Activated T-helper 1 cell treated with anti-CD3 and anti-CD28 coated beads, Interleukin-2, amount 50 U/mL, for 16 hours (primary cell): ENCODE results near the gene SCARF2.
"Not testable (repeated sequence)": the region's sequence is repeated elsewhere in the genome, so short reads cannot be mapped to it uniquely, and the experiment has no call there.

Experiments used
- DNase-seq, 2 donors: peaks; one replicate each; pipeline ENCODE4 v3.0.0-alpha.2; 2020; ENCODE audit warnings: low read depth in 1 of 2, low spot score in 1 of 2

The SCARF2 gene, protein sequence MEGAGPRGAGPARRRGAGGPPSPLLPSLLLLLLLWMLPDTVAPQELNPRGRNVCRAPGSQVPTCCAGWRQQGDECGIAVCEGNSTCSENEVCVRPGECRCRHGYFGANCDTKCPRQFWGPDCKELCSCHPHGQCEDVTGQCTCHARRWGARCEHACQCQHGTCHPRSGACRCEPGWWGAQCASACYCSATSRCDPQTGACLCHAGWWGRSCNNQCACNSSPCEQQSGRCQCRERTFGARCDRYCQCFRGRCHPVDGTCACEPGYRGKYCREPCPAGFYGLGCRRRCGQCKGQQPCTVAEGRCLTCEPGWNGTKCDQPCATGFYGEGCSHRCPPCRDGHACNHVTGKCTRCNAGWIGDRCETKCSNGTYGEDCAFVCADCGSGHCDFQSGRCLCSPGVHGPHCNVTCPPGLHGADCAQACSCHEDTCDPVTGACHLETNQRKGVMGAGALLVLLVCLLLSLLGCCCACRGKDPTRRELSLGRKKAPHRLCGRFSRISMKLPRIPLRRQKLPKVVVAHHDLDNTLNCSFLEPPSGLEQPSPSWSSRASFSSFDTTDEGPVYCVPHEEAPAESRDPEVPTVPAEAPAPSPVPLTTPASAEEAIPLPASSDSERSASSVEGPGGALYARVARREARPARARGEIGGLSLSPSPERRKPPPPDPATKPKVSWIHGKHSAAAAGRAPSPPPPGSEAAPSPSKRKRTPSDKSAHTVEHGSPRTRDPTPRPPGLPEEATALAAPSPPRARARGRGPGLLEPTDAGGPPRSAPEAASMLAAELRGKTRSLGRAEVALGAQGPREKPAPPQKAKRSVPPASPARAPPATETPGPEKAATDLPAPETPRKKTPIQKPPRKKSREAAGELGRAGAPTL

DNA sequence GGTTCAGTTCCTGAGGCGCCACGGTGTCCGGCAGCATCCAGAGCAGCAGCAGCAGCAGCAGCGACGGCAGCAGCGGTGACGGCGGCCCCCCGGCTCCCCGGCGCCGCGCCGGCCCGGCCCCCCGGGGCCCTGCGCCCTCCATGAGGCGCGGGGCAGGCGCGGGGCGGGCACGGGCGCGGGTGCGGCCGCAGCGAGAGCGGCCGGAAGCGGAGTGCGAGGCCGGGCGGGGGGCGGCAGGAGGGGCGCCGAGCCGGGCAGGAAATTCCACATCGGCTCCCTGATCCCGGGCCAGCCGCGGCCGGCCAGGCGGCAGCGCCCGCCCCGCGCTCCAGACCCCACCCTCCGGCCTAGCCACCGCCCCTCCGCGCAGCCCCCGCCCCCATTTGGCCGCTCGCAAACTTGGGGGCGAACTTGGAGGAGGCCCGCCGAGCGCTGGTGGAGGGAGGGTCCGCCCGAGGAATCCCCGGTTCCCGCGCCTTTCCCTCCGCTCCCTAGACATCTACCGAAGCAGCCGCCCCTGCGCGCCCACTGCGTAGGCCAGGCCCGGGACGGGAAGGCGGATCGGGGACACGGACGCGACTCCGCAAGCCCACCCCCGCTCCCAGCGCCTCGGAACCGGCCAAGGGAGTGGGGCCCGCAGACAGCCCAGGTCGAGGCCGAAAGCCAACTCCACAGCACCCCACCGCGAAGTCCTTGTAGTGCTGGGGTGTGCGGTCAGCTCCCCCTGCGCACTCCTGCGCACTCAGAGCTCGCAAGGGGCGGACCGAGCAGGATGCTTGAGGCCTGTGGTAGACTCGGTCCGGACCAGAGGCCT lies at the start of gene SCARF2:
Gene SCARF2 (minus strand): TSS at position 213 of the 814 bp plus-strand sequence. CDS start 71 bp downstream, at position 142.
- no peak for DNase-seq

- DNase-seq, result no peak
These were observed 48.6 kb upstream of the SCARF2 start for GRCh38 chr22:20486229-20486628.

- DNase-seq, result no peak
These were observed 47.5 kb upstream of the SCARF2 start for GRCh38 chr22:20484948-20485683.

DNA sequence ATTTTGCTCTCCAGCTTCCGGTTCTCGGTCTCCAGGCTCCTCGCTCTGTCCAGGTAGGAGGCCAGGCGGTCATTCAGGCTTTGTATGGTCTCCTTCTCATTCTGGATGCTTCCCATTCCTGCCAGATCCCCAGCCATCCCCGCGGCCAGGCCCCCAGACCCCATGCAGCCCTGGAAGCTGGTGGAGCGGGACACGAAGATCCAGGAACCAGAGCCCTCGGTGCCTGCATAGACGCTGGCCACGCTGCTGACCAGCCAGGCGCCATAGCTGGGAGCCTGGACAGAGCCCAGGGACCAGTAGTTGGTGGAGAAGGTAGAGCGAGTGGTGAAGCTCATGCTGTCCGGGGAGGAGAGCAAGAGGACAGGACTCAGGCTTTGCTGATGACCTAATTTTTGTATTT lies 46.1 kb upstream of the SCARF2 start:
- no peak for DNase-seq

DNA sequence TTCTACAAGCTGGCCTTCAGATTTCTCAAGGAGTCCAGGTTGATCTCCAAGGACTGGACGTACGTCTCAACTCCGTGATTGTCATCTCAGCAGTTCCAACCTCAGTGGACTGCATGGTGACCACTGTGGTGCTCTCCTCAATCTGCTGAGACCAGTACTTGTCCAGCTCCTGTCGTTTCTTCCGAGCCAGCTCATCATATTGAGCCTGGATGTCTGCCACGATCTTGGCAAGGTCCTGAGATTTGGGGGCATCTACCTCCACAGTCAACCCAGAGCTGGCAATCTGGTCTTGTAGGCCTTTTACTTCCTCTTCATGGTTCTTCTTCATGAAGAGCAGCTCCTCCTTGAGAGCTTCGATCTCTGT lies 45.5 kb upstream of the SCARF2 start:
- DNase-seq, result not testable (repeated sequence)

DNA sequence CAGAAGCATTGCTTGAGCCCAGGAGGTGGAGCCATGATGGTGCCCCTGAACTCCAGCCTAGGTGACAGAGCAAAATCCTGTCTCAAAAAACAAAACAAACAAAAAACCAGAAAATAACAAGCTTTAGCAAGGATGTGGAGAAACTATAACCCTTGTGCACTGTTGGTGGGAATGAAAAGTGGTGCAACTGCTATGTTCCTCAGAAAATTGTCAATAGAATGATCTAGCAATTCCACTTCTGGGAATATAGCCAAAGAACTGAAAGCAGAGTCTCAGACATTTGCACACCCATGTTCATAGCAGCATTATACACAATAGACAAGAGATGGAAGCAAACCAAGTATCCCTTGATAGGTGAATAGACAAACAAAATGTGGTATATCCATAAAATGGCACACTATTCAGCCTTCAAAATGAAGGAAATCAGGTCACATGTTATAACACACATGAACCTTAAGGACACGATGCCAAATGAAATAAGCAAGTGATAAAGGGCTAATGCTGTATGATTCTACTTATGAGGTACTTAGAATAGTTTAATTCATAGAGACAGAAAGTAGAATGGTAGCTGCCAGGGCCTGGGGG lies 42.1 kb upstream of the SCARF2 start:
- DNase-seq, result no peak

GRCh38 chr22:20478059-20478458 lies 40.4 kb upstream of the SCARF2 start:
- not testable (repeated sequence) for DNase-seq

- DNase-seq, result not testable (repeated sequence)
These were observed 37.9 kb upstream of the SCARF2 start for GRCh38 chr22:20475569-20475968.

- DNase-seq, result no peak
These were observed 37.5 kb upstream of the SCARF2 start for GRCh38 chr22:20475115-20475436.

DNA sequence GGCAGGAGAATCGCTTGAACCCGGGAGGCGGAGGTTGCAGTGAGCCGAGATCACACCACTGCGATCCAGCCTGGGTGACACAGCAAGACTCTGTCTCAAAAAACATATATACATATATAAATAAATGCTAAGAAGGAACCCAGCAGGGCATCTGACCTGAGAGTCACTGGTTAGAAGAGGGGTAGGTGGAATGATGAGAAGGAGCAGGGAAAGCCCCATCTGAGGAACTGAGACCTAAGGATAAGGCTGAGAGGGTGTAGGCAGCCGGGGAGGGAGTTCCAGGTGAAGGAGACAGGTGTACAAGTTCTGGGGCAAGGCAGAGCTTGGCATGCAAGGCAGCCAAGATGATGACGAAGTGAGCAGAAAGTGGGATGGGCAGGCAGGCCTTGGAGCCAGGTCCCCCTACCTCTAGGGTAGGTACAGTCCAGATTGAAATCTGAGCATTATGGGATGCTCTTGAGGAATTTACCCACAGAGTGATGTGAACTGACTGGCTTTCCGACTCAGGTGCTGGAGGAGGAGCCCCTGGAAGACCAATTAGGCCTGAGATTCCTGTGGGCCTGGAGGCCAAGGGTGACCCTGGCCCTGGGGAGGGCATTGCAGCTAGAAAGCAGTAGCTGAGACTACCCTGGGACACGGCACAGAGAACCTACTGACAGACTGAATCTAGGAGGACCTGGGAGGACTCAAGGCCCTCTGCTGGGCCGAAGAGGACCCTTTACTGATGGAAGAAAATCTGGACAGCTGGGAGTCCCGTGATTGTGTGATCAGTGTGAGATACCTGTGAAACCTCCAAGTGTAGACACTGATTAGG lies 35.2 kb upstream of the SCARF2 start:
- DNase-seq, result no peak

DNA sequence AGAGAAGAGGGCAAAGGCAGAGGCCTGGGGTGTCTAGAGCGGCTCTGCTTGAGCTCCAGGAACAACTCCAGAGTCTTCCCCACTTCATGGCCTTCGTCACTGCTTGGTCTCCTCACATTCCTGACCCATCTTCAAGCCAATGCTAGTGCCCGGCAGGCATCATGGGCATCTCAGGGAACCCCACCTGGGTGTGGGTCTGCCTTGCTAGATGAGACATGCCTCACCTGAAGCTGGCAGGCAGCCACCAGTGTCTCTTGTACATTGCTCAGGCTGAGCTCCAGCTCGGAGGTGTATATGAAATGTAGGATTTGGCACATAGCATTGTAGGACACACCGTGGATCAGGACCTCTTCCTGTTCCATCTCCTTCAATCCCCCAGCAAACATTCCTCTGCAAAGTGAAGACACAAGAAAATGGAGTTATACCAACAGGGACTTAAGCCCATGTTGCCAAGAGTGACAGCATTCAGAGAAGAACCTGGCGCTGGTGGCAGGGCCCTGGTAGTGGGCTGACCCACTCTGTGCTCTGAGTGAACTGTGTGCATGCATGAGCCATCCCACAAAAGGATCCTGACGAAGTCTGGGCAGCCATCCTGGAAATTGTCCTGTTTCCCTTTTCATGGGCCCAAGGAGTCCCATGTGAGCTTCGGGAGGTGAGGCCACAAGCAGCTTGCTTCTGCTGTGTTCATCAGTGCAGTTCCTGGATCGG lies 33.7 kb upstream of the SCARF2 start:
- DNase-seq, result no peak

DNA sequence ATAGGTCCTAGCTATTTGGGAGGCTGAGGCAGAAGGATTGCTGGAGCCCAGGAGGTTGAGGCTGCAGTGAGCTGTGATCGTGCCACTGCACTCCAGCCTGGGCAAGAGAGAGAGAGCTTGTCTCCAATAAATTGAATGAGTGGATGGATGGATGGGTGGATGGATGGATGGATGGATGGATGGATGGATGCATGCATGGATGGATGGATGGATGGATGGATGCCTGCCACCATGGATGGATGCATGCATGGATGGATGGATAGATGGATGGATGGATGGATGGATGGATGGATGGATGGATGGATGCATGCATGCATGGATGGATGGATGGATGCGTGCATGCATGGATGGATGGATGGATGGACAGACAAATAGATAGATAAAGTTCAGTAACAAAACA lies 32.9 kb upstream of the SCARF2 start:
- DNase-seq, result not testable (repeated sequence)

DNA sequence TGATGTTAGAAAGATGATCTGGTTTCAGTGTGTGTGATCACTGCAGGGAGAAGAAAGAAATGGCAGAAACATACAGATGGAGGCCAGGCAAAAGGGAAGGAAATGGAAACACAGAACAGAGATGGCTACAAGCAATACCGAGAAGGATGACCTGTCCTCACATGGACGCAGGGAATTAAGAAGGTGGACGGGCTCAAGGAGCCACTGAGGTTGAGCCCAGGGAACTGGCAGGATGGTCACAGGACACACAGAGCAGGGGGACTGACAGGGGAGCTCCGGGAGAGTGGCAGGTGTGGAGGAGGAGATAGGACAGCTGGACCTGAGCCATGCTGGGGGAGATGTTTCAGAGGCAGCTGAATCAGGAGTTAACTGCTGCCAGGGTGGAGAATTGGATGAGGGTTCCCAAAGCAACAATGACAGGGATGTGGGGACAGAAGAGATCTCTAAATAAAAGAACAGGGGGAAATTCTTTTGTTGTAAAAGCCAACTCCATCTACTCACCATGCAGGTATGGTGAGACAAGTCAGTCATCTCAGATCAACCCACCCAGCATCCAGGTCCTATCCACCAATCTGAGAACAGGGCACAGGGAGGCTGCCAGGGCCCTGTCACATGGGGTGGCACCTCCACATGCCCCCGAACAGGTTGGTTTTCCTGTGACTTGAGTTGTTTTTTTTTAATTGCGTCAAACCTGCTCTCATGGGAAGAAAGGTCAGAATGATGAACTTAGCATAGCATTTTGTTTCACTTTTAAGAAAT lies 31.7 kb upstream of the SCARF2 start:
- no peak for DNase-seq

DNA sequence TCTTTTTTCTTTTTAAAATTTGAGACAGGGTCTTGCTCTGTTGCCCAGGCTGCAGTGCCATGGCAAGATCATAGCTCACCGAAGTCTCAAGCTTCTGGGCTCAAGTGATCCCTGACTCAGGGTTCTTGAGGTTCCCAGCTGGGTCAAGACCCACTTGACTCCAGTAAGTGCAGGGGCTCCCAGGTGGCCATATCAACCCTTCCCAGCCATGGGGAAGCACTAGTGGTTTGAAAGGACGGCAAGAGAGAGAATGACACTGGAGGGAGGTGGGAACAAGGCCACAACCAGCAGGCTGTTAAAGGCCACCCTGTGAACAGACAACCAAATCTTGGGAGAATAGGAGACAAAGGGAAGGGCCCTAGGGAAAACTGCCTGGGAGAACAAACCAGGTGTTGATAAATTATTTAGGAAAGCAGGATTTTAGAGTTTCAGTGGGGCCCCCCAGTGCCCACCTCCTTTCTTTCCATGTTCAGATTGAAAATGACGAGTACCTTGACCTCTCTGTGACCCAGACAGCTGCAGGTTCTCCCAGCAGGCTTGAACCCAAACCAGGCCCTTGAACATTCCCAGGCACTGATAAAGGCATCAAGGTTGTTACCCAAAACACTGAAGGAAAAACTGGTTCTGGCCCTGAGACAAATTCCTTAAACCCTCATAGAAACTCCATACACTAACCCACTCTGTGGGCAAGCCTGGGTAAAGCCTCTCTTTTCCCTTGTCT lies 29.2 kb upstream of the SCARF2 start:
- no peak for DNase-seq

GRCh38 chr22:20465759-20466077 lies 28.1 kb upstream of the SCARF2 start:
- no peak for DNase-seq

DNA sequence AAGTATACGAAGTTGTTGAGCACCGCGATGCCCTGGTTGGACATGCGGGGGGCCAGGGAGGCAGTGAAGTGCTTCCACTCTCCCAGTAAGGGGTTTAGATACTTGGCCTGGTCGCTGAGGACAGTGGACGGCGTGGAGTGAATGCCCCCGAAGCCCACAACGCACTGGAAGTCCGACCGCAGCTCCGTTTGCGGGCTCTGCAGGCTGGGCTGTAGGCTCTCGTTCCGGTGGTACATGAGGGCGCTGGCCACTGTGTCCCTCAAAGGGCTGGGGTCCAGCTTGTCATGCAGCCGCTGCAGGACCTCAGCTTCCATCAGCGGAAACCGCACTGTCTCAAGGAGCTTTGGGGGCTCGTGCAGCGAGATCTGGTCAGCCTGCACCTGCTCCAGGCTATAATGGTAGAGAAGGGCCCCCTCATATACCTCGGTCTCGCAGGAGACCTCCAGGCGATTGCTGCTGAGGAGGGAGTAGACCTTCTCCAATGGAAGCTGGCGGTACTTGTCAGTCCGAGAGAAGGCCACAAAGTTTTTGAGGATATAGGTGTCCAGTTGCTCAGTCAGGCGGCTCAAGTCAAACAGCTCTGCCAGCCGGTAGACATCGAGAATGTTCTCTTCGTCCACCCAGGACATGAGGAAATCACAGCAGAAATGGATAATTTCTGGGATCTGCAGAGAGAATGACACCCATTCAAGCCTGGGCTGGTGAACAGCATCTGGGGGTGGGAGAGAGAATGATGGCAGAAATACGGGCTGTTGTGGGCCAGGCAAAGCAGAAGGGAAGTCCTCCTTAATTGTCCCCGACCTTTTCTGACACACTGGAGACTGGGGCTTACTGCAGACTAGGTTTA lies 27.5 kb upstream of the SCARF2 start:
- no peak for DNase-seq

GRCh38 chr22:20464096-20464614 lies 26.5 kb upstream of the SCARF2 start:
- peak; percentile 29 to 35 for DNase-seq
